K562 (cell line): Measurements from ENCODE around the gene STXBP4. TPM values are rescaled to one million over a fixed set of nuclear protein-coding genes. Genes with fewer than 3 reads are reported as not detected.

Experiments used
- ATAC-seq: fragments of 200-7000 bp; cut with Tn5 transposase; 3 replicates; pipeline ENCODE4 v1.9.1; 2020; ENCODE audit warnings: moderate library complexity
- BruUV-seq: library from RNA; stranded (reverse); fragments of 400-500 nt; replicated peaks from 2 replicates; lab custom pipeline; 2021; lab: Mats Ljungman, UMichigan
- CTCF ChIA-PET: fragments of 300-600 bp; formaldehyde crosslinking; extraction: SDS; loops from one replicate; lab custom pipeline; 2021; ENCODE audit warnings: low intra/inter-chr PET ratio; lab: Yijun Ruan, JAX
- POLR2A ChIA-PET: fragments of 300-600, 350-650 bp; sonication (Branson Sonifier 250); formaldehyde crosslinking; extraction: SDS; loops from one replicate; lab custom pipeline; 2021; ENCODE audit warnings: antibody characterized with exemption, inconsistent platforms; lab: Yijun Ruan, JAX
- DNase-seq, 4 experiments: peaks; one replicate each; pipeline versions ENCODE4 v3.0.0 to v3.0.0-alpha.2; 2011 to 2018; ENCODE audit warnings: low spot score in 3 of 4, mixed read lengths in 3 of 4; ENCODE audit errors: extremely low read depth in 1 of 4
- FAIRE-seq: peaks from 2 replicates; lab custom pipeline; 2011; peaks lifted over from hg19 to GRCh38; lab: Jason Lieb, UNC
- H2AFZ ChIP-seq: 2 replicates; pipeline ENCODE4 v1.6.0; 2011; ENCODE audit warnings: low read depth, low read length, control low read depth, inconsistent platforms
- H3K27ac ChIP-seq: fragments of 200-600 bp; 3 replicates; pipeline ENCODE4 v1.8.0; 2011; ENCODE audit warnings: low read depth, mild to moderate bottlenecking, control low read depth, inconsistent platforms, low read length, moderate library complexity, mixed read lengths; ENCODE audit errors: extremely low read depth
- H3K27me3 ChIP-seq, 2 experiments: fragments of 300-600 bp in 1 of 2; 2 replicates in 1 of 2; 3 replicates in 1 of 2; pipeline versions ENCODE4 v1.6.0 to v1.8.0; 2011; ENCODE audit warnings: inconsistent platforms in 2 of 2, low read length in 2 of 2, mild to moderate bottlenecking in 1 of 2, mixed read lengths in 1 of 2, moderate library complexity in 1 of 2; ENCODE audit not compliant: control insufficient read depth in 2 of 2, insufficient read depth in 2 of 2
- H3K36me3 ChIP-seq: fragments of 300-600 bp; 3 replicates; pipeline ENCODE4 v1.8.0; 2011; ENCODE audit warnings: mild to moderate bottlenecking, low read length, inconsistent platforms; ENCODE audit not compliant: control insufficient read depth, insufficient read depth
- H3K4me1 ChIP-seq, 2 experiments: fragments of 200-600 bp in 1 of 2; replicated peaks in 1 of 2; 2 replicates in 1 of 2; 3 replicates in 1 of 2; pipeline versions ENCODE4 v1.5.1 to v1.8.0; 2011; ENCODE audit warnings: inconsistent platforms in 2 of 2, low read length in 2 of 2, mild to moderate bottlenecking in 1 of 2, mixed read lengths in 1 of 2, moderate library complexity in 1 of 2; ENCODE audit not compliant: control insufficient read depth in 2 of 2, insufficient read depth in 2 of 2
- H3K4me2 ChIP-seq: 2 replicates; pipeline ENCODE4 v1.6.1; 2011; ENCODE audit warnings: low read length, control low read depth, inconsistent platforms, mixed read lengths; ENCODE audit not compliant: insufficient read depth
- H3K4me3 ChIP-seq: fragments of 200-600 bp; sonication (generic), shearing (Covaris generic); 2 replicates; pipeline ENCODE4 v1.5.1; 2016; ENCODE audit warnings: control low read depth, inconsistent platforms
- H3K79me2 ChIP-seq: fragments of 200-600 bp; 3 replicates; pipeline ENCODE4 v1.8.0; 2011; ENCODE audit warnings: low read length, inconsistent platforms; ENCODE audit not compliant: control insufficient read depth, insufficient read depth
- H3K9ac ChIP-seq, 2 experiments: 2 replicates each; pipeline versions ENCODE4 v1.6.0 to v1.6.1; 2011; ENCODE audit warnings: low read depth in 2 of 2, low read length in 2 of 2, control low read depth in 1 of 2, inconsistent platforms in 1 of 2, mild to moderate bottlenecking in 1 of 2, mixed read lengths in 1 of 2; ENCODE audit not compliant: insufficient read depth in 1 of 2
- H3K9me1 ChIP-seq: one replicate; pipeline ENCODE4 v1.6.0; 2011; ENCODE audit warnings: inconsistent platforms, mild to moderate bottlenecking, low read length, moderate library complexity; ENCODE audit not compliant: control insufficient read depth, insufficient read depth
- H3K9me3 ChIP-seq: replicated peaks from 2 replicates; pipeline ENCODE4 v1.5.1; 2011; ENCODE audit warnings: low read depth, low read length, inconsistent platforms; ENCODE audit not compliant: control insufficient read depth, insufficient read depth
- H4K20me1 ChIP-seq: replicated peaks from 2 replicates; pipeline ENCODE4 v1.6.1; 2011; ENCODE audit warnings: low read length, inconsistent platforms, mixed read lengths; ENCODE audit not compliant: control insufficient read depth, insufficient read depth
- NFIC ChIP-seq: fragments of 450-650 bp; IDR thresholded peaks from 2 replicates; pipeline ENCODE4 v1.6.1; 2017; ENCODE audit warnings: mild to moderate bottlenecking, inconsistent platforms
- SRSF3 ChIP-seq: fragments of 200-400 bp; formaldehyde crosslinking; IDR thresholded peaks from 2 replicates; pipeline ENCODE4 v1.6.1; 2016; ENCODE audit warnings: mild to moderate bottlenecking, low read length, moderate library complexity; ENCODE audit not compliant: insufficient read depth
- TBL1XR1 ChIP-seq, 2 experiments: IDR thresholded peaks; 2 replicates each; pipeline ENCODE4 v1.6.1; 2012; ENCODE audit warnings: improper control_type of control experiment in 2 of 2, low read length in 2 of 2, mild to moderate bottlenecking in 1 of 2
- WGBS: fragments of 100-300 bp; shearing (Covaris generic); methylation state at CpG from one replicate; pipeline ENCODE4 v1.1.6; 2016; ENCODE audit warnings: low coverage, mixed read lengths; ENCODE audit not compliant: insufficient coverage; ENCODE audit errors: missing lambda C conversion rate; 5-methylcytosine and 5-hydroxymethylcytosine counted together
- in situ Hi-C: fragments of 300-500 bp; cut with MboI; formaldehyde crosslinking; loops from 4 replicates; pipeline ENCODE4 v1.15.0; 2018; ENCODE audit warnings: inconsistent platforms, mixed read lengths
- intact Hi-C: fragments of 100-400 bp; cut with micrococcal nuclease; formaldehyde crosslinking; loops from 2 replicates; pipeline ENCODE4 v1.14.2; 2022
- polyA plus RNA-seq, 8 experiments: library from polyadenylated mRNA; depleted of rRNA in 4 of 8; stranded (reverse) in 5 of 8; unstranded in 3 of 8; fragments of >200 nt; fragmentation: Nextera tagmentation in 2 of 8; fragmentation: Illumina TruSeq in 1 of 8; extraction: Ambion mirVana in 2 of 8; extraction: Trizol in 1 of 8; gene quantifications; 2 replicates each; pipeline versions ENCODE4 v1.2.1 to v1.2.3, GENCODE V29; 2011 to 2014; ENCODE audit warnings: inconsistent platforms in 1 of 8, missing spikeins in 1 of 8
- total RNA-seq, 7 experiments: library from RNA; depleted of rRNA in 6 of 7; stranded (reverse); fragments of >200 nt in 6 of 7; fragmentation: Illumina TruSeq in 2 of 7; extraction: Trizol in 2 of 7; gene quantifications; 2 replicates each; pipeline versions ENCODE4 v1.2.1 to v1.2.3, GENCODE V29; 2011 to 2021; ENCODE audit warnings: low replicate concordance in 1 of 7

Gene STXBP4
- total and polyA plus RNA-seq, 9 of the 15 experiments (the other 6 are each of a cell fraction or from before 2014, with no cell fraction given) = 11.6 to 23.2 (median 18.5) TPM

- no peak overlapping the region for H3K4me3 ChIP-seq
- no peak overlapping the region for H2AFZ ChIP-seq
- 0% methylated on average over 3 of the region's 3 CpGs for WGBS
- ATAC-seq (no peak), DNase-seq (no peak), FAIRE-seq (no peak)
- H3K27me3 ChIP-seq = peaks cover 0 to 11% of the 10 kb centered on the region in 2 experiments; a peak in 2 of 5 replicates
- in situ Hi-C loops = no loop called here
- no peaks in the 10 kb centered on the region for H3K9me1 ChIP-seq
- H3K36me3 ChIP-seq = no peaks in the 10 kb centered on the region
- TF ChIP-seq SRSF3 = no peak
- no peak overlapping the region for H3K4me2 ChIP-seq
- H3K9ac ChIP-seq = no peak overlapping the region
- no TSS peak for BruUV-seq
- ChIA-PET CTCF (no interaction called here), POLR2A (interaction anchor here (0.7 kb wide), 2 partner anchors 30 to 78 kb away, joined by 3 to 4 read pairs; no protein-coding TSS in a partner anchor)
- no peaks in the 10 kb centered on the region for H4K20me1 ChIP-seq
- H3K79me2 ChIP-seq = no peaks in the 10 kb centered on the region
- no peaks in the 10 kb centered on the region for H3K9me3 ChIP-seq
- intact Hi-C loops = no loop called here
- H3K27ac ChIP-seq = no peak overlapping the region
- no peaks in the 10 kb centered on the region for H3K4me1 ChIP-seq
Measured at GRCh38 chr17:55208078-55208812, 239.7 kb downstream of the STXBP4 start.

- ChIA-PET POLR2A (interaction anchor here (1.1 kb wide), 2 partner anchors 8 to 22 kb away, joined by 3 read pairs; no protein-coding TSS in a partner anchor), CTCF (no interaction called here)
- no peak overlapping the region for H3K4me3 ChIP-seq
- no peak overlapping the region for H3K9ac ChIP-seq
- H3K9me3 ChIP-seq = no peaks in the 10 kb centered on the region
- no peak overlapping the region for H3K4me2 ChIP-seq
- no peak overlapping the region for H2AFZ ChIP-seq
- intact Hi-C loops (no loop called here), in situ Hi-C loops (no loop called here)
- H3K27ac ChIP-seq = no peak overlapping the region
- peaks cover 0 to 15% of the 10 kb centered on the region in 2 experiments; a peak in 2 of 5 replicates for H3K27me3 ChIP-seq
- H3K36me3 ChIP-seq = no peaks in the 10 kb centered on the region
- FAIRE-seq = no peak
- no peaks in the 10 kb centered on the region for H3K4me1 ChIP-seq
- 8% methylated on average over 1 of the region's 1 CpG for WGBS
- no peaks in the 10 kb centered on the region for H4K20me1 ChIP-seq
- H3K9me1 ChIP-seq = no peaks in the 10 kb centered on the region
- no peak for DNase-seq
- no peaks in the 10 kb centered on the region for H3K79me2 ChIP-seq
- TF ChIP-seq NFIC = peak; percentile 59
- TF ChIP-seq TBL1XR1 (IDR thresholded peaks at IDR 0.05; ENCODE audit: low read length in 2 of 2) = no peak
- BruUV-seq = no TSS peak
- ATAC-seq = no peak
Measured at GRCh38 chr17:55210292-55210691, 241.7 kb downstream of the STXBP4 start.
